ENCODE results near the gene TRIP11.

TRIP11 gene

GRCh38 chr14:91956616-91957015 lies 83.2 kb downstream of the TRIP11 start:
- no peak for DNase-seq (ENCODE audit: low read depth in 1 of 2, low spot score in 1 of 2)

GRCh38 chr14:91955168-91955567 lies 84.7 kb downstream of the TRIP11 start:
- DNase-seq (ENCODE audit: low read depth in 1 of 2, low spot score in 1 of 2), result no peak

GRCh38 chr14:91953170-91953985 lies 86.5 kb downstream of the TRIP11 start:
- no peak for DNase-seq (ENCODE audit: low read depth in 1 of 2, low spot score in 1 of 2)

- DNase-seq (ENCODE audit: low read depth in 1 of 2, low spot score in 1 of 2), result peak in 1 of 2 donors; percentile 38
These were observed 92.2 kb downstream of the TRIP11 start, which contains the start of gene FBLN5 for GRCh38 chr14:91947475-91948184. FBLN5 (minus strand) TSS chr14:91947694; CDS start chr14:91947229, 465 bp downstream.

GRCh38 chr14:91946622-91947474 lies 93.0 kb downstream of the TRIP11 start:
- no peak for DNase-seq (ENCODE audit: low read depth in 1 of 2, low spot score in 1 of 2)

- DNase-seq (ENCODE audit: low read depth in 1 of 2, low spot score in 1 of 2), result no peak
These were observed 93.9 kb downstream of the TRIP11 start for GRCh38 chr14:91945751-91946621.

GRCh38 chr14:91942946-91943345 lies 96.9 kb downstream of the TRIP11 start:
- DNase-seq (ENCODE audit: low read depth in 1 of 2, low spot score in 1 of 2), result no peak

- no peak for DNase-seq (ENCODE audit: low read depth in 1 of 2, low spot score in 1 of 2)
These were observed 97.7 kb downstream of the TRIP11 start for GRCh38 chr14:91942128-91942527.

- DNase-seq (ENCODE audit: low read depth in 1 of 2, low spot score in 1 of 2), result no peak
These were observed 99.7 kb downstream of the TRIP11 start for GRCh38 chr14:91940209-91940608.

- no peak for DNase-seq (ENCODE audit: low read depth in 1 of 2, low spot score in 1 of 2)
These were observed 104.3 kb downstream of the TRIP11 start for GRCh38 chr14:91935586-91935985.

GRCh38 chr14:91934554-91935285 lies 105.1 kb downstream of the TRIP11 start:
- no peak for DNase-seq (ENCODE audit: low read depth in 1 of 2, low spot score in 1 of 2)

GRCh38 chr14:91931478-91932088 lies 108.3 kb downstream of the TRIP11 start:
- no peak for DNase-seq (ENCODE audit: low read depth in 1 of 2, low spot score in 1 of 2)

GRCh38 chr14:91929700-91930099 lies 110.2 kb downstream of the TRIP11 start:
- DNase-seq (ENCODE audit: low read depth in 1 of 2, low spot score in 1 of 2), result no peak

- DNase-seq (ENCODE audit: low read depth in 1 of 2, low spot score in 1 of 2), result no peak
These were observed 112.1 kb downstream of the TRIP11 start for GRCh38 chr14:91927800-91928199.

GRCh38 chr14:91927191-91927590 lies 112.7 kb downstream of the TRIP11 start:
- no peak for DNase-seq (ENCODE audit: low read depth in 1 of 2, low spot score in 1 of 2)

- no peak for DNase-seq (ENCODE audit: low read depth in 1 of 2, low spot score in 1 of 2)
These were observed 113.5 kb downstream of the TRIP11 start for GRCh38 chr14:91926131-91926890.

GRCh38 chr14:91925727-91926121 lies 114.1 kb downstream of the TRIP11 start:
- no peak for DNase-seq (ENCODE audit: low read depth in 1 of 2, low spot score in 1 of 2)

GRCh38 chr14:91925001-91925726 lies 114.7 kb downstream of the TRIP11 start:
- DNase-seq (ENCODE audit: low read depth in 1 of 2, low spot score in 1 of 2), result no peak
